HepG2 (cell line): Measurements from ENCODE around the gene CACNA1C. TPM values are rescaled to one million over a fixed set of nuclear protein-coding genes. Genes with fewer than 3 reads are reported as not detected.

Source experiments
- ATAC-seq: fragments of 200-7000 bp; cut with Tn5 transposase; 3 replicates; pipeline ENCODE4 v1.9.1; 2020; ENCODE audit warnings: mild to moderate bottlenecking, moderate library complexity
- BruUV-seq: library from RNA; stranded (reverse); fragments of 400-500 nt; replicated peaks from 2 replicates; lab custom pipeline; 2021; lab: Mats Ljungman, UMichigan
- CTCF ChIA-PET: fragments of 300-600 bp; formaldehyde crosslinking; extraction: SDS; loops from one replicate; lab custom pipeline; 2021; ENCODE audit warnings: low total read pairs, inconsistent platforms, low intra/inter-chr PET ratio; lab: Yijun Ruan, JAX
- POLR2A ChIA-PET: fragments of 350-600 bp; sonication (Branson Sonifier 250); formaldehyde crosslinking; loops from one replicate; lab custom pipeline; 2020; ENCODE audit warnings: antibody characterized with exemption, inconsistent platforms; lab: Yijun Ruan, JAX
- DNase-seq: peaks from one replicate; pipeline ENCODE4 v3.0.0-alpha.2; 2015; ENCODE audit warnings: low spot score
- FAIRE-seq: peaks from 3 replicates; lab custom pipeline; 2011; peaks lifted over from hg19 to GRCh38; lab: Jason Lieb, UNC
- H2AFZ ChIP-seq: one replicate; pipeline ENCODE4 v1.6.1; 2011; ENCODE audit warnings: low read length, inconsistent platforms
- H3K27ac ChIP-seq: fragments of 300-600 bp; 3 replicates; pipeline ENCODE4 v1.8.0; 2011; ENCODE audit warnings: mixed run types, mild to moderate bottlenecking, mixed read lengths, low read length, inconsistent platforms; ENCODE audit not compliant: insufficient read depth; ENCODE audit errors: extremely low read length
- H3K27me3 ChIP-seq, 2 experiments: fragments of 200-600 bp in 1 of 2; 2 replicates in 1 of 2; 3 replicates in 1 of 2; pipeline versions ENCODE4 v1.6.0 to v1.8.0; 2011; ENCODE audit warnings: low read length in 2 of 2, mild to moderate bottlenecking in 2 of 2, moderate library complexity in 2 of 2, inconsistent platforms in 1 of 2; ENCODE audit not compliant: insufficient read depth in 2 of 2, control insufficient read depth in 1 of 2
- H3K36me3 ChIP-seq, 2 experiments: fragments of 200-600 bp in 1 of 2; replicated peaks in 1 of 2; 2 replicates in 1 of 2; 3 replicates in 1 of 2; pipeline versions ENCODE4 v1.5.1 to v1.8.0; 2011; ENCODE audit warnings: low read length in 2 of 2, inconsistent platforms in 1 of 2; ENCODE audit not compliant: insufficient read depth in 2 of 2, control insufficient read depth in 1 of 2
- H3K4me1 ChIP-seq: 2 replicates; pipeline ENCODE4 v1.5.1; 2012; ENCODE audit warnings: low read length, inconsistent platforms; ENCODE audit not compliant: insufficient read depth
- H3K4me2 ChIP-seq: 2 replicates; pipeline ENCODE4 v1.6.0; 2011; ENCODE audit warnings: low read depth, low read length, inconsistent platforms
- H3K4me3 ChIP-seq, 3 experiments: fragments of 200-600 bp in 1 of 3; sonication (generic), shearing (Covaris generic) in 1 of 3; replicated peaks in 1 of 3; 2 replicates each; pipeline ENCODE4 v1.5.1; 2011 to 2016; ENCODE audit warnings: low read length in 3 of 3, inconsistent platforms in 2 of 3, low read depth in 2 of 3, mild to moderate bottlenecking in 2 of 3, control low read depth in 1 of 3, mixed read lengths in 1 of 3; ENCODE audit not compliant: insufficient read depth in 1 of 3
- H3K79me2 ChIP-seq: one replicate; pipeline ENCODE4 v1.6.1; 2011; ENCODE audit warnings: low read length, inconsistent platforms; ENCODE audit not compliant: insufficient read depth
- H3K9ac ChIP-seq: 2 replicates; pipeline ENCODE4 v1.6.0; 2011; ENCODE audit warnings: mild to moderate bottlenecking, low read depth, low read length, inconsistent platforms; ENCODE audit not compliant: insufficient read depth
- H3K9me3 ChIP-seq: 2 replicates; pipeline ENCODE4 v1.5.1; 2012; ENCODE audit warnings: mild to moderate bottlenecking, low read length
- H4K20me1 ChIP-seq: 2 replicates; pipeline ENCODE4 v1.6.0; 2011; ENCODE audit warnings: inconsistent platforms, mild to moderate bottlenecking, low read length, moderate library complexity; ENCODE audit not compliant: insufficient read depth
- ATF7-NPFF ChIP-seq: sonication (generic); formaldehyde crosslinking; IDR thresholded peaks from 2 replicates; pipeline ENCODE4 v1.8.1; 2023; ENCODE audit warnings: mild to moderate bottlenecking, low read depth, missing genetic modification reagents, moderate library complexity
- GATAD2A ChIP-seq: IDR thresholded peaks from 2 replicates; pipeline ENCODE4 v1.6.1; 2016
- GFI1 ChIP-seq: sonication (generic); formaldehyde crosslinking; IDR thresholded peaks from 2 replicates; pipeline ENCODE4 v1.5.0; 2020; ENCODE audit warnings: missing genetic modification reagents, mild to moderate bottlenecking, borderline replicate concordance
- NFKBIZ ChIP-seq: IDR thresholded peaks from 2 replicates; pipeline ENCODE4 v1.6.1; 2018; ENCODE audit warnings: missing genetic modification reagents, missing compliant biosample characterization
- NPAS2 ChIP-seq: sonication (generic); formaldehyde crosslinking; IDR thresholded peaks from 2 replicates; pipeline ENCODE4 v1.8.0; 2022; ENCODE audit warnings: mild to moderate bottlenecking, missing genetic modification reagents, borderline replicate concordance
- PHF20 ChIP-seq: sonication (generic); formaldehyde crosslinking; IDR thresholded peaks from 2 replicates; pipeline ENCODE4 v1.5.0; 2020; ENCODE audit warnings: mild to moderate bottlenecking, missing genetic modification reagents
- PTBP1 ChIP-seq: fragments of 200-400 bp; formaldehyde crosslinking; IDR thresholded peaks from 2 replicates; pipeline ENCODE4 v1.6.1; 2018; ENCODE audit warnings: low read length, low read depth; ENCODE audit not compliant: poor library complexity, severe bottlenecking
- SIX4 ChIP-seq: sonication (generic); formaldehyde crosslinking; IDR thresholded peaks from 2 replicates; pipeline ENCODE4 v1.4.0; 2020; ENCODE audit warnings: missing genetic modification reagents
- ZBTB21 ChIP-seq: sonication (generic); formaldehyde crosslinking; IDR thresholded peaks from 2 replicates; pipeline ENCODE4 v1.4.0; 2020; ENCODE audit warnings: missing genetic modification reagents
- ZBTB7B ChIP-seq: sonication (generic); formaldehyde crosslinking; IDR thresholded peaks from 2 replicates; pipeline ENCODE4 v1.4.0; 2020; ENCODE audit warnings: missing genetic modification reagents
- ZHX1 ChIP-seq: sonication (generic); formaldehyde crosslinking; IDR thresholded peaks from 2 replicates; pipeline ENCODE4 v1.8.1; 2022; ENCODE audit warnings: low read depth, mild to moderate bottlenecking, missing genetic modification reagents
- ZNF12 ChIP-seq: sonication (generic); formaldehyde crosslinking; IDR thresholded peaks from 2 replicates; pipeline ENCODE4 v1.5.0; 2020; ENCODE audit warnings: missing genetic modification reagents
- ZNF136 ChIP-seq: sonication (generic); formaldehyde crosslinking; IDR thresholded peaks from 2 replicates; pipeline ENCODE4 v1.8.1; 2022; ENCODE audit warnings: low read depth, mild to moderate bottlenecking, moderate library complexity, missing genetic modification reagents
- ZNF234 ChIP-seq: sonication (generic); formaldehyde crosslinking; conservative IDR thresholded peaks from 2 replicates; pipeline ENCODE4 v1.5.1; 2020; ENCODE audit warnings: mild to moderate bottlenecking, missing genetic modification reagents
- ZNF746 ChIP-seq: sonication (generic); formaldehyde crosslinking; IDR thresholded peaks from 2 replicates; pipeline ENCODE4 v1.8.0; 2022; ENCODE audit warnings: mild to moderate bottlenecking, missing genetic modification reagents
- ZSCAN25 ChIP-seq: sonication (generic); formaldehyde crosslinking; IDR thresholded peaks from 2 replicates; pipeline ENCODE4 v1.8.0; 2022; ENCODE audit warnings: mild to moderate bottlenecking, missing genetic modification reagents
- WGBS: methylation state at CpG from one replicate; pipeline ENCODE4 v1.1.6; 2017; ENCODE audit warnings: low lambda C conversion rate; 5-methylcytosine and 5-hydroxymethylcytosine counted together
- in situ Hi-C: cut with HindIII; loops from 2 replicates; pipeline ENCODE4 v1.10.0; 2017; ENCODE audit warnings: low pct_unique_long_range_greater_than_20kb; ENCODE audit not compliant: extremely low pct_ligation_motif_present
- intact Hi-C: fragments of 100-400 bp; cut with micrococcal nuclease; formaldehyde crosslinking; loops from one replicate; pipeline ENCODE4 v1.10.0; 2022; ENCODE audit not compliant: unreplicated experiment
- polyA plus RNA-seq, 8 experiments: library from polyadenylated mRNA; depleted of rRNA in 3 of 8; stranded (reverse) in 7 of 8; unstranded in 1 of 8; fragments of >200 nt; fragmentation: Illumina TruSeq in 4 of 8; extraction: Trizol in 4 of 8; gene quantifications; 2 replicates each; pipeline versions ENCODE4 v1.2.1 to v1.2.3, GENCODE V29; 2011 to 2016; ENCODE audit warnings: low read depth in 4 of 8, missing spikeins in 1 of 8, mixed read lengths in 1 of 8; ENCODE audit not compliant: insufficient read depth in 1 of 8
- total RNA-seq, 5 experiments: library from RNA; depleted of rRNA; stranded (reverse); fragments of >200 nt; fragmentation: Illumina TruSeq; extraction: Trizol; gene quantifications; 2 replicates each; pipeline ENCODE4 v1.2.3, GENCODE V29; 2016; ENCODE audit warnings: low read depth in 1 of 5
- TF ChIP-seq, protein P1 (sequence below), 2 experiments: sonication (generic) in 1 of 2; formaldehyde crosslinking in 1 of 2; IDR thresholded peaks; 2 replicates each; pipeline versions ENCODE4 v1.4.0 to v1.6.1; 2018 to 2020; ENCODE audit warnings: missing genetic modification reagents in 2 of 2, borderline replicate concordance in 1 of 2, low read depth in 1 of 2, mild to moderate bottlenecking in 1 of 2, missing biosample characterization in 1 of 2
- TF ChIP-seq, protein P2 (sequence below), 2 experiments: IDR thresholded peaks; 2 replicates each; pipeline ENCODE4 v1.6.1; 2011 to 2012; ENCODE audit warnings: low read length in 2 of 2, borderline replicate concordance in 1 of 2, low read depth in 1 of 2, mild to moderate bottlenecking in 1 of 2, moderate library complexity in 1 of 2

The CACNA1C gene
- total and polyA plus RNA-seq, 2 of the 13 experiments (the other 11 are each of a cell fraction or from before 2014, with no cell fraction given), result not detected

DNA sequence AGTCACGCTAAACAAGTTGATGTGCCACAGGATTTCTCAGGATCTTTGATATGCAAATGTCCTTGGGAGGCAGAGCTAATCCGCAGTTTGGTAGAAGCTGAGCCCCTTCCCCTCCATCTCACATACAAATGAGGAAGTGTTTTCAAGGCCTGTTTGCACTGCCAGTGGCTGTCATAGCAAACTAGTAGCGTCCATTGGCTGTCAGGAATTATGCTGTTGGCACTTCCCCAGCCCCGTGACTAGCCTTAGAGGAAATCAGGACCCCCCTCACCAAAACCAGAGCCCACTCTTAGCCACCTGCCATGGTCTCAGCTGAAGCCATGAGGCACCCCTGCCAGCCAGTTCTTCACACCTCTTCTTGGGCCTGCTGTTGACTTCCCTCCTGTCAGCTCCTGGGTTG is 253.9 kb downstream of the CACNA1C start:
- no peak for ATAC-seq
- intact Hi-C loops, result no loop called here
- POLR2A ChIA-PET, result no interaction called here

More for the DNA sequence above, 253.9 kb downstream of the CACNA1C start:
- no TSS peak for BruUV-seq
- H3K27me3 ChIP-seq, result peaks cover 3 to 35% of the 10 kb centered on the region in 2 experiments; a peak in 4 of 5 replicates
- CTCF ChIA-PET, result no interaction called here
- no peak overlapping the region for H3K9ac ChIP-seq
- no peak for FAIRE-seq
- H3K4me3 ChIP-seq, result no peak overlapping the region
- no peak overlapping the region for H2AFZ ChIP-seq
- no peaks in the 10 kb centered on the region for H4K20me1 ChIP-seq
- H3K4me1 ChIP-seq, result no peaks in the 10 kb centered on the region
- no peaks in the 10 kb centered on the region for H3K79me2 ChIP-seq
- no peak for DNase-seq
- 3% methylated on average over 3 of the region's 4 CpGs for WGBS
- H3K27ac ChIP-seq, result no peak overlapping the region
- H3K4me2 ChIP-seq, result no peak overlapping the region
- no peaks in the 10 kb centered on the region for H3K9me3 ChIP-seq
- no peaks in the 10 kb centered on the region for H3K36me3 ChIP-seq
- TF ChIP-seq ZSCAN25 (CRISPR knock-in tag) (no peak), GFI1 (CRISPR knock-in tag) (no peak), SIX4 (CRISPR knock-in tag) (no peak), ATF7-NPFF (CRISPR knock-in tag) (no peak), ZNF12 (no peak), NPAS2 (CRISPR knock-in tag) (no peak), ZNF746 (CRISPR knock-in tag) (no peak), ZBTB7B (CRISPR knock-in tag) (no peak), PHF20 (CRISPR knock-in tag) (no peak), NFKBIZ (no peak), ZNF234 (no peak), ZNF136 (CRISPR knock-in tag) (no peak), PTBP1 (no peak), GATAD2A (CRISPR knock-in tag) (no peak), ZBTB21 (CRISPR knock-in tag) (no peak), ZHX1 (CRISPR knock-in tag) (no peak)
- TF ChIP-seq, protein P1, sequence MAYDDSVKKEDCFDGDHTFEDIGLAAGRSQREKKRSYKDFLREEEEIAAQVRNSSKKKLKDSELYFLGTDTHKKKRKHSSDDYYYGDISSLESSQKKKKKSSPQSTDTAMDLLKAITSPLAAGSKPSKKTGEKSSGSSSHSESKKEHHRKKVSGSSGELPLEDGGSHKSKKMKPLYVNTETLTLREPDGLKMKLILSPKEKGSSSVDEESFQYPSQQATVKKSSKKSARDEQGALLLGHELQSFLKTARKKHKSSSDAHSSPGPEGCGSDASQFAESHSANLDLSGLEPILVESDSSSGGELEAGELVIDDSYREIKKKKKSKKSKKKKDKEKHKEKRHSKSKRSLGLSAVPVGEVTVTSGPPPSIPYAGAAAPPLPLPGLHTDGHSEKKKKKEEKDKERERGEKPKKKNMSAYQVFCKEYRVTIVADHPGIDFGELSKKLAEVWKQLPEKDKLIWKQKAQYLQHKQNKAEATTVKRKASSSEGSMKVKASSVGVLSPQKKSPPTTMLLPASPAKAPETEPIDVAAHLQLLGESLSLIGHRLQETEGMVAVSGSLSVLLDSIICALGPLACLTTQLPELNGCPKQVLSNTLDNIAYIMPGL (CRISPR knock-in tag; IDR thresholded peaks at IDR 0.05; ENCODE audit: borderline replicate concordance in 1 of 2, low read depth in 1 of 2), result no peak
- TF ChIP-seq, protein P2, sequence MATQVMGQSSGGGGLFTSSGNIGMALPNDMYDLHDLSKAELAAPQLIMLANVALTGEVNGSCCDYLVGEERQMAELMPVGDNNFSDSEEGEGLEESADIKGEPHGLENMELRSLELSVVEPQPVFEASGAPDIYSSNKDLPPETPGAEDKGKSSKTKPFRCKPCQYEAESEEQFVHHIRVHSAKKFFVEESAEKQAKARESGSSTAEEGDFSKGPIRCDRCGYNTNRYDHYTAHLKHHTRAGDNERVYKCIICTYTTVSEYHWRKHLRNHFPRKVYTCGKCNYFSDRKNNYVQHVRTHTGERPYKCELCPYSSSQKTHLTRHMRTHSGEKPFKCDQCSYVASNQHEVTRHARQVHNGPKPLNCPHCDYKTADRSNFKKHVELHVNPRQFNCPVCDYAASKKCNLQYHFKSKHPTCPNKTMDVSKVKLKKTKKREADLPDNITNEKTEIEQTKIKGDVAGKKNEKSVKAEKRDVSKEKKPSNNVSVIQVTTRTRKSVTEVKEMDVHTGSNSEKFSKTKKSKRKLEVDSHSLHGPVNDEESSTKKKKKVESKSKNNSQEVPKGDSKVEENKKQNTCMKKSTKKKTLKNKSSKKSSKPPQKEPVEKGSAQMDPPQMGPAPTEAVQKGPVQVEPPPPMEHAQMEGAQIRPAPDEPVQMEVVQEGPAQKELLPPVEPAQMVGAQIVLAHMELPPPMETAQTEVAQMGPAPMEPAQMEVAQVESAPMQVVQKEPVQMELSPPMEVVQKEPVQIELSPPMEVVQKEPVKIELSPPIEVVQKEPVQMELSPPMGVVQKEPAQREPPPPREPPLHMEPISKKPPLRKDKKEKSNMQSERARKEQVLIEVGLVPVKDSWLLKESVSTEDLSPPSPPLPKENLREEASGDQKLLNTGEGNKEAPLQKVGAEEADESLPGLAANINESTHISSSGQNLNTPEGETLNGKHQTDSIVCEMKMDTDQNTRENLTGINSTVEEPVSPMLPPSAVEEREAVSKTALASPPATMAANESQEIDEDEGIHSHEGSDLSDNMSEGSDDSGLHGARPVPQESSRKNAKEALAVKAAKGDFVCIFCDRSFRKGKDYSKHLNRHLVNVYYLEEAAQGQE (IDR thresholded peaks at IDR 0.05; ENCODE audit: borderline replicate concordance in 1 of 2, low read depth in 1 of 2, low read length in 2 of 2), result no peak
- in situ Hi-C loops, result no loop called here
